ENCODE data around the gene DUSP22. TPM values are rescaled to one million over a fixed set of nuclear protein-coding genes. Genes with fewer than 3 reads are reported as not detected.

Gene DUSP22
- total RNA-seq, 2 donors from 2014 or later = 45.2 to 45.3 TPM

DNA sequence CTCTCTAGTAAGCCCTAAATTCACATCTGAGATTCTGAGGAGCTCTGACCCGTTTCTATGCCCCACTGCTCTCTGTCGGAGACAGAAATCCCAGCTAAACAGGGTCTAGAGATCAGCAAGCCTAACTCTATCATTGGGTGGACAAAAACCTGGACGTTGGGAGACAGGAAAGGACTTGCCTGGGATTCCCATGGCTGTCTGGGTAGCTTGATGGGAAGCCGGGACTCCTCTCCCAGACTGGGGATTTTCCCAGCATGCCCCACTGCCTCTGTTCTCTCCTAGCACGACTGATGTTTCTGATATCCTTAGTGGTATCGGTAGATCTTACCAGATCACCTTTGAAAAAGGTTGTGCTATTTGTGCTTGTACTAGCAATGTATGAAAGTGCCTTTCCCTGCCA, 22.9 kb downstream of the DUSP22 start:
- H3K27ac Mint-ChIP-seq = peak overlapping the region in 1 of 2 donors; percentile 8
- ATAC-seq (no peak), DNase-seq (ENCODE audit: low spot score) (no peak)
- H3K36me3 Mint-ChIP-seq = no peaks in the 10 kb centered on the region
- no peak overlapping the region for H3K4me3 Mint-ChIP-seq
- no peaks in the 10 kb centered on the region for H3K9me3 Mint-ChIP-seq
- H3K27me3 Mint-ChIP-seq = no peaks in the 10 kb centered on the region
- peaks cover 37 to 40% of the 10 kb centered on the region in 2 donors for H3K4me1 Mint-ChIP-seq (ENCODE audit: low read depth in 2 of 2)

- Mint-ChIP-seq H3K9me3 (no peaks in the 10 kb centered on the region), H3K4me3 (no peak overlapping the region), H3K4me1 (ENCODE audit: low read depth in 2 of 2) (peaks cover 37 to 39% of the 10 kb centered on the region in 2 donors), H3K27ac (no peak overlapping the region), H3K27me3 (no peaks in the 10 kb centered on the region), H3K36me3 (no peaks in the 10 kb centered on the region)
- ATAC-seq = no peak
- DNase-seq (ENCODE audit: low spot score) = no peak
These were observed 23.9 kb downstream of the DUSP22 start for GRCh38 chr6:315921-316752.

DNA sequence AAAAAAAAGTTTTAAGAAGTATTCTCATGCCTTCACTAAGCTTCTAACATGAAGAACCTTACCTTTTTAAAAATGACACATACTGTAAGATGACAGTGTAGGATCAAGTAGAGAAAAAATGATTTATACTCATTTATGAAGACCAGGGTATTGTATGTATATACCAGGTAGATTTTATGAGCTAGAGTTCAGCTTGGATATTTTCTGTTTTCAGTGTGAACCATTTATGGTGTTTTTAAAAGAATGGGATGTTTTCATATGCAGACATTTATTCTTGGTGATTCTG, 24.4 kb downstream of the DUSP22 start:
- Mint-ChIP-seq H3K27me3 (no peaks in the 10 kb centered on the region), H3K4me1 (ENCODE audit: low read depth in 2 of 2) (peaks cover 37 to 39% of the 10 kb centered on the region in 2 donors), H3K27ac (no peak overlapping the region), H3K36me3 (no peaks in the 10 kb centered on the region), H3K4me3 (no peak overlapping the region), H3K9me3 (no peaks in the 10 kb centered on the region)
- ATAC-seq (no peak), DNase-seq (ENCODE audit: low spot score) (no peak)

DNA sequence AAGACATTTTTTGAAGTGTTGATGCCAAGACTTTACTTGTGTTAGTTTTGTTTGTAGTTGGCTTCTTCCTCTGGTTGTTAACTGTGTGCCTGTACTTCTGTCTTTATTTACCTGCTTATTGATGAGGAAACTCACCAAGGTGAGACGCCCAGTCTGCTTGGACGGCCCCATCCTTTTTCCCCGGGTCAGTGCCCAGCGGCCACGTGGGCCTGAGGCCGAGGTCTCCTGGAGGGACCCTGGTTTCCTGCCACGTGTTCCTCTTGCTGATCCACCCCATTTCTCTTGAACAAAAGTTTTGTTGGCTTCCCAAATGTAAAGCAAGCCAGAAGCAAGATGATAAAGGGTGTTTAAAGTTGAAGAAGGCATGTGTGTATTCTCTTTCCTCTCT, 24.8 kb downstream of the DUSP22 start:
- DNase-seq (ENCODE audit: low spot score) (no peak), ATAC-seq (no peak)
- Mint-ChIP-seq H3K4me3 (peak overlapping the region; percentile 40), H3K9me3 (no peaks in the 10 kb centered on the region), H3K36me3 (no peaks in the 10 kb centered on the region), H3K4me1 (ENCODE audit: low read depth in 2 of 2) (peaks cover 35 to 39% of the 10 kb centered on the region in 2 donors), H3K27ac (peak overlapping the region; percentile 37 to 65), H3K27me3 (no peaks in the 10 kb centered on the region)

DNA sequence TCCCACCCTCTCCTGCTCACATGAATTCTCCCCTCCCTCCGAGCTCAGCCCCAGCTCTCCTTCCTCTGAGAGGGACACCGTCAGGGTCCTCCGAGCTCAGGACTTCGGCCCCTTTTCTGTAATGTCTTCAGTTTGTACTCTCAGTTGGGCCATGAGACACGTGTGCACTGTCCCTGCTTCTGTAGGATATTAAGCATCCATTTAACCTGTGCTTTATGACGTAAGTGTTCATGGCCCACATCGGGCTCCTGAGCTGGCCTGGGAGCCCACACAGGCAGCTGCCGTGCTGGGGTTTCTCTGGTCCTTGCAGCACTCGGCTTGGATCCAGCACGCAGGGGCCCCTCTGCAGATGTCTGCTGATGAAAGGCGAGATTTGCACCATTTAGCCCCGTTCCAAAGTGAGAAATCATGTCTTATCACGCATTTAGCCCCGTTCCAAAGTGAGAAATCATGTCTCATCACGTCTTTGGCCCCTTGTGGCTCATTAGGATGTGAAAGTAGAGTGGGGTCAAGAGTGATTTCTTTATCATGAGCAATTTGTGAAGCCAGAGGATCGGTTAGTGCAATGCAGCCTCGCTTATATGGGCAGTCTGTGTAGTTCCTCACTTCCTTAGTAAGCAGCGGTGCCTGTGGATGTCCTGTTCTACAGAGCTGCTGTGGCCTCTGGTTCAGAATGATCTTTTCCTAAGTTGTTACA, 25.3 kb downstream of the DUSP22 start:
- peak; percentile 59 to 70 for ATAC-seq
- no peaks in the 10 kb centered on the region for H3K36me3 Mint-ChIP-seq

GRCh38 chr6:318243-318890, 26.1 kb downstream of the DUSP22 start:
- DNase-seq (ENCODE audit: low spot score) (no peak), ATAC-seq (no peak)
- Mint-ChIP-seq H3K9me3 (no peaks in the 10 kb centered on the region), H3K4me1 (ENCODE audit: low read depth in 2 of 2) (peaks cover 23 to 29% of the 10 kb centered on the region in 2 donors), H3K36me3 (no peaks in the 10 kb centered on the region), H3K4me3 (peak overlapping the region; percentile 40), H3K27me3 (no peaks in the 10 kb centered on the region), H3K27ac (peak overlapping the region in 1 of 2 donors; percentile 62)

More for the DNA sequence above, 25.3 kb downstream of the DUSP22 start:
- Mint-ChIP-seq H3K4me3 (peak overlapping the region; percentile 40), H3K9me3 (no peaks in the 10 kb centered on the region), H3K4me1 (ENCODE audit: low read depth in 2 of 2) (peaks cover 29 to 35% of the 10 kb centered on the region in 2 donors), H3K27ac (peak overlapping the region; percentile 37 to 65), H3K27me3 (no peaks in the 10 kb centered on the region)
- no peak for DNase-seq (ENCODE audit: low spot score)

DNA sequence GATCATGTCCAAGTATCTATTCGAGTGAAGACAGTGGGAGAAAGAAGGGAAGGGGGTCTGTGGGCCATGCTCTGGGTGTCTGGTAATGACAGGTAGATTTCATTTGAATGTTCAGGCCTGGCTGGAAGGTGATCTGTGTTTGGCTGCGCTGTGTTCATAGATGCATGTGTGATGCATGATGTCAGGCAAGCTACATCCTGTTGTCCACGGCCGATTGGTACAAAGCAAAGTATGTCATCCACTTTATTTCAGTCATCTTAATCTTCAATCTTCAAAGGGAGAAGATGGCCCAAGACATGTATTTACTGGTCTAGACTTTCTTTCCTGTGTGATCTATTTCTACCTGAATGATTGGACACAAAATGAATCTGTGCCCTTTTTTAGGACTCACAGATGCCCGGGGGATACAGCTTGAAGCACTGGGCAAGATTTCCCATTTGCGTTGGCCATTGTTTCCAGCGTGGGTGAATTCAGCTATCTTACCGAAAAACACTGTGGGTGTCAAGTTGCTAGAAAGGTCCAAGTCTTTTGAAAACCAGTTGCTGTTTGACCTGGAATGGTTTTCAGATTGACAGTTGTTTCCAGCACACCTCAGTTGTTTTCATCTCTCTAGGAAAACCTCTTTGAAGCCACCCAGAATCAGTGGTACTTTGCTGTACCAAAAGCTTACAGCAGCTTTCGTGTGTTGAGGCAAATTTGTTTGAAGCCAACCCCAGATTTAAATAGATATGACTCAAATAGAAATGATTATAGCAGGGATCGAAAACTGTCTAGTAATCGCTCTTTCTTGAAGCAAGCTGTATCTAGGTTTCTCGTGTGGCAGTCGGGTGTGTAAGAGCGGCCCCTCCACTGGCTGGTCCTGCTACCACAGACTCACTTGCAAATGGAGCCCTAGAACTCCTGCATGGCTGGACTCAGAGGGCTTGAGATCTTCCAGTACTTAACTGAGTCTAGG, 27.2 kb downstream of the DUSP22 start:
- Mint-ChIP-seq H3K27me3 (no peaks in the 10 kb centered on the region), H3K4me3 (no peak overlapping the region), H3K36me3 (no peaks in the 10 kb centered on the region), H3K9me3 (no peaks in the 10 kb centered on the region), H3K4me1 (ENCODE audit: low read depth in 2 of 2) (peaks cover 21 to 29% of the 10 kb centered on the region in 2 donors), H3K27ac (no peak overlapping the region)
- no peak for ATAC-seq
- DNase-seq (ENCODE audit: low spot score) = no peak

DNA sequence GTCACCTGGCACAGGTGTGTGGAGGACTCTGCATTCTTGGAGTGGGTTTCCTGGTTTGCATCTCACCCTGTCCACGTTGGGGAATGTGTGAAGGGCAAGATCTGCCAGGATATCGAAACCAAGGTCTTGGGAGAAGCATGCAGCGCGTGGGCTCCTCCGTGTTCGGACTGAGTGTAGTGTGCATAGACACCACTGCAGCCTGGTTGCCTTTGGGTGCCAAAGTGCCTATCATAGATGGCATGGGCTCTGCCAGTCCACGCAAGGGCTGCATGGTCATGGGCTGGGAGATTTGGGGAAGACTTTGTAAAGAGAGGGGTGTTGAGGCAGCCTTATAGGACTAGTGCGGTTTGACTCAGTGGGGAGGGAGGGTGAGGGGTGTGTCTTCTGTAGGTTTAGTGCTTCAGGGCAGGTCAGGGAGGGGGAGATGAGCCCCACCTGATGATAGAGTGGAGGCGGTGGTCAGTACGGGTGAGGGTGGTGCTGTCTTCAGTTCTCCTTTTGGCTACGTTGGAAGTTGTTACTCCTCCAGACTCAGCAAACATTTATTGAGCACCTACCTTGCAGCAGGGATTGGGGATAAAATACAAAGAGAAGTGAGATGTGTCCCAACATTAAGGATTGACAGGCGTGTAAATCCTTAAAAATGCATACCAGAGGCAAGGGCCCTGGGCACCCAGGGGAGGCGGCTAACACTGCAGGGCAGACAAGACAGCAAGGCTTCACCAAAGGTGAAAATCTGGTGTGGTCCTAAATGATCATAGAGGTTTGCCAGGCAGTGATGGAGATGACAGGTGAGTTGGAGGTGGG, 28.3 kb downstream of the DUSP22 start:
- DNase-seq (ENCODE audit: low spot score) (no peak), ATAC-seq (no peak)
- Mint-ChIP-seq H3K9me3 (no peaks in the 10 kb centered on the region), H3K27ac (no peak overlapping the region), H3K4me1 (ENCODE audit: low read depth in 2 of 2) (peaks cover 18 to 20% of the 10 kb centered on the region in 2 donors), H3K36me3 (no peaks in the 10 kb centered on the region), H3K4me3 (no peak overlapping the region), H3K27me3 (no peaks in the 10 kb centered on the region)

DNA sequence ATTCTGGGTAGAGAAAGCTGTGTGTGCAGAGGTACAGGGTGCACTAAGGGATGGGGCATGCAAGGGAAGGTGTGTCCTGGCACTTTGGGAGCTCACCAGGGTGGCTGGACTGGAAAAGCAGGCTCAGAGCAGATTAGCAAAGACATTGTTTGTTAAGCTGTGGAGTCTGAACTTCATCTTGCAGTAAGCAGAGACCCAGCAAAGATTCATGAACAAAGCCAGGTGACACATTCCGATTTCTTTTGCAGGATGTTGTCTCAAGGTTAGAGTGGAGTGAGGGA, 28.8 kb downstream of the DUSP22 start:
- H3K36me3 Mint-ChIP-seq = no peaks in the 10 kb centered on the region

GRCh38 chr6:321536-322258, 29.4 kb downstream of the DUSP22 start:
- peaks cover 13 to 18% of the 10 kb centered on the region in 2 donors for H3K4me1 Mint-ChIP-seq (ENCODE audit: low read depth in 2 of 2)
- H3K9me3 Mint-ChIP-seq = no peaks in the 10 kb centered on the region
- ATAC-seq (no peak), DNase-seq (ENCODE audit: low spot score) (no peak)
- no peaks in the 10 kb centered on the region for H3K27me3 Mint-ChIP-seq
- H3K36me3 Mint-ChIP-seq = no peaks in the 10 kb centered on the region
- no peak overlapping the region for H3K4me3 Mint-ChIP-seq
- H3K27ac Mint-ChIP-seq = no peak overlapping the region

More for the DNA sequence above, 28.8 kb downstream of the DUSP22 start:
- no peaks in the 10 kb centered on the region for H3K9me3 Mint-ChIP-seq
- peaks cover 13 to 18% of the 10 kb centered on the region in 2 donors for H3K4me1 Mint-ChIP-seq (ENCODE audit: low read depth in 2 of 2)
- no peaks in the 10 kb centered on the region for H3K27me3 Mint-ChIP-seq
- no peak overlapping the region for H3K27ac Mint-ChIP-seq
- H3K4me3 Mint-ChIP-seq = no peak overlapping the region
- ATAC-seq = no peak
- no peak for DNase-seq (ENCODE audit: low spot score)

DNA sequence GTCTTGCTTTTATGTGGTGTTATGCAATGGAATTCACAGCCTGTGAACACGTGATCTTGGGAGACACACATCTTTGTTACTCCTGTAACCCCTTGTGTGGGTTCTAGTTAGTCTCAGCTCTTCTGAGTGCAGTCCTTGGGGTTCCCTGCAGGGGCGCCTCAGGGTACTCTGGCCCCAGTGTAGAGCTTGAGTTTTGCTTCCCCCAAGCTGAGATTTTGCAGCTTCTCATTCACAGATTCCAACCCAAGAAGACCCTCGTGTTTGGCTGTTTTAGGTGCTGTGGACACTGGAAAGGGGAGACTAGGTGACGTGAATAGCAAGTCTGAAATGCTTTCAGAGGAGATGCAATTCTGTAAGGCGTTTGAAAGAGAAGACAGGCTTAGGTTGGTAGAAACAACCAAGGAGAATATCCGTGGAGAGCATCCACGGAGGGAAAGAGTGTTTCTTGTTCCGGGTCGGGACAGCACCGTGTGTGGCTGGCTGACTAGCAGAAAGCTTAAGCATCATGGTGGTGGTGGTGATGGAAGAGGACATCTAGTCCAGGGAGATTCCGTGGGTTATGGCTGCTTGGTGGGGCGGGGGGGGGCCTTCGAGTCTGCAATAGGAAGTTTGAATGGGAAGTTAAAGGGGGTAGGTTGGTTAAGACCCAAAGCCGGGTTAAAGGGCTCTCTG, 30.1 kb downstream of the DUSP22 start:
- Mint-ChIP-seq H3K9me3 (no peaks in the 10 kb centered on the region), H3K4me3 (no peak overlapping the region), H3K36me3 (no peaks in the 10 kb centered on the region), H3K4me1 (ENCODE audit: low read depth in 2 of 2) (peaks cover 9 to 16% of the 10 kb centered on the region in 2 donors), H3K27me3 (no peaks in the 10 kb centered on the region), H3K27ac (no peak overlapping the region)
- DNase-seq (ENCODE audit: low spot score) = no peak
- ATAC-seq = no peak
